ENCODE data around the gene ADAMTSL3.

Gene ADAMTSL3

GRCh38 chr15:83911345-83911744 lies 257.4 kb downstream of the ADAMTSL3 start:
- DNase-seq (ENCODE audit: extremely low spot score), result no peak
- TF ChIP-seq FOXK2 (IDR thresholded peaks at IDR 0.05) (no peak), SP1 (IDR thresholded peaks at IDR 0.05) (no peak), CTBP1 (IDR thresholded peaks at IDR 0.05; ENCODE audit: borderline replicate concordance) (no peak), LEF1 (IDR thresholded peaks at IDR 0.05; ENCODE audit: borderline replicate concordance) (no peak), FOXA1 (IDR thresholded peaks at IDR 0.05) (no peak)
- POLR2A ChIA-PET, result no interaction called here
- CTCF ChIA-PET, result no interaction called here

- no peak for DNase-seq (ENCODE audit: extremely low spot score)
- POLR2A ChIA-PET, result no interaction called here
- no peak for TF ChIP-seq FOXM1 (IDR thresholded peaks at IDR 0.05; ENCODE audit: borderline replicate concordance)
- TF ChIP-seq BHLHE40 (IDR thresholded peaks at IDR 0.05; ENCODE audit: borderline replicate concordance), result no peak
- TF ChIP-seq CTBP1 (IDR thresholded peaks at IDR 0.05; ENCODE audit: borderline replicate concordance), result no peak
- no peak for TF ChIP-seq FOXK2 (IDR thresholded peaks at IDR 0.05)
- TF ChIP-seq SP1 (IDR thresholded peaks at IDR 0.05), result no peak
- TF ChIP-seq SUZ12 (IDR thresholded peaks at IDR 0.05), result no peak
- no peak for TF ChIP-seq ELF4 (IDR thresholded peaks at IDR 0.05)
- TF ChIP-seq FOXA1 (IDR thresholded peaks at IDR 0.05), result no peak
- no peak for TF ChIP-seq HDGF (IDR thresholded peaks at IDR 0.05; ENCODE audit: borderline replicate concordance)
- TF ChIP-seq TARDBP (IDR thresholded peaks at IDR 0.05), result no peak
- TF ChIP-seq PKNOX1 (IDR thresholded peaks at IDR 0.05), result no peak
- no peak for TF ChIP-seq ARNT (IDR thresholded peaks at IDR 0.05)
- TF ChIP-seq LEF1 (IDR thresholded peaks at IDR 0.05; ENCODE audit: borderline replicate concordance), result no peak
- no peak for TF ChIP-seq ZNF384 (IDR thresholded peaks at IDR 0.05)
- no peak for TF ChIP-seq L3MBTL2 (conservative IDR thresholded peaks at IDR 0.05)
- no peak for TF ChIP-seq NFRKB (IDR thresholded peaks at IDR 0.05)
- CTCF ChIA-PET, result no interaction called here
Observed at GRCh38 chr15:83912343-83912742, 258.4 kb downstream of the ADAMTSL3 start.

- POLR2A ChIA-PET, result no interaction called here
Observed at GRCh38 chr15:83913034-83913632, 259.2 kb downstream of the ADAMTSL3 start.

GRCh38 chr15:83914906-83915305 lies 261.0 kb downstream of the ADAMTSL3 start:
- ChIA-PET CTCF (interaction anchor here (0.6 kb wide), 1 partner anchor 1590 kb away, joined by 3 read pairs; no protein-coding TSS in a partner anchor), POLR2A (no interaction called here)
- no peak for DNase-seq (ENCODE audit: extremely low spot score)
- TF ChIP-seq SP1 (IDR thresholded peaks at IDR 0.05), result no peak
- no peak for TF ChIP-seq NFRKB (IDR thresholded peaks at IDR 0.05)
- TF ChIP-seq TARDBP (IDR thresholded peaks at IDR 0.05), result no peak
- TF ChIP-seq ZNF384 (IDR thresholded peaks at IDR 0.05), result no peak
- TF ChIP-seq HDGF (IDR thresholded peaks at IDR 0.05; ENCODE audit: borderline replicate concordance), result no peak
- TF ChIP-seq FOXK2 (IDR thresholded peaks at IDR 0.05), result no peak
- TF ChIP-seq FOXA1 (IDR thresholded peaks at IDR 0.05), result no peak
- TF ChIP-seq SUZ12 (IDR thresholded peaks at IDR 0.05), result no peak
- TF ChIP-seq L3MBTL2 (conservative IDR thresholded peaks at IDR 0.05), result no peak
- no peak for TF ChIP-seq PKNOX1 (IDR thresholded peaks at IDR 0.05)
- TF ChIP-seq LEF1 (IDR thresholded peaks at IDR 0.05; ENCODE audit: borderline replicate concordance), result no peak
- no peak for TF ChIP-seq BHLHE40 (IDR thresholded peaks at IDR 0.05; ENCODE audit: borderline replicate concordance)
- no peak for TF ChIP-seq CTBP1 (IDR thresholded peaks at IDR 0.05; ENCODE audit: borderline replicate concordance)
- no peak for TF ChIP-seq ARNT (IDR thresholded peaks at IDR 0.05)
- TF ChIP-seq FOXM1 (IDR thresholded peaks at IDR 0.05; ENCODE audit: borderline replicate concordance), result no peak
- no peak for TF ChIP-seq ELF4 (IDR thresholded peaks at IDR 0.05)

More at GRCh38 chr15:83913034-83913632, 259.2 kb downstream of the ADAMTSL3 start:
- DNase-seq (ENCODE audit: extremely low spot score), result no peak
- TF ChIP-seq TARDBP (IDR thresholded peaks at IDR 0.05) (no peak), FOXA1 (IDR thresholded peaks at IDR 0.05) (no peak), SP1 (IDR thresholded peaks at IDR 0.05) (no peak), BHLHE40 (IDR thresholded peaks at IDR 0.05; ENCODE audit: borderline replicate concordance) (no peak), NFRKB (IDR thresholded peaks at IDR 0.05) (no peak), ARNT (IDR thresholded peaks at IDR 0.05) (no peak), CTBP1 (IDR thresholded peaks at IDR 0.05; ENCODE audit: borderline replicate concordance) (no peak), ELF4 (IDR thresholded peaks at IDR 0.05) (no peak), SUZ12 (IDR thresholded peaks at IDR 0.05) (no peak), HDGF (IDR thresholded peaks at IDR 0.05; ENCODE audit: borderline replicate concordance) (no peak), ZNF384 (IDR thresholded peaks at IDR 0.05) (no peak), L3MBTL2 (conservative IDR thresholded peaks at IDR 0.05) (no peak)
- CTCF ChIA-PET, result no interaction called here

GRCh38 chr15:83917432-83917831 lies 263.5 kb downstream of the ADAMTSL3 start:
- POLR2A ChIA-PET, result no interaction called here
- TF ChIP-seq CTBP1 (IDR thresholded peaks at IDR 0.05; ENCODE audit: borderline replicate concordance) (no peak), ZNF384 (IDR thresholded peaks at IDR 0.05) (no peak), FOXM1 (IDR thresholded peaks at IDR 0.05; ENCODE audit: borderline replicate concordance) (no peak), PKNOX1 (IDR thresholded peaks at IDR 0.05) (no peak), HDGF (IDR thresholded peaks at IDR 0.05; ENCODE audit: borderline replicate concordance) (no peak), FOXA1 (IDR thresholded peaks at IDR 0.05) (no peak)
- CTCF ChIA-PET, result no interaction called here
- DNase-seq (ENCODE audit: extremely low spot score), result no peak

- ChIA-PET CTCF (no interaction called here), POLR2A (no interaction called here)
- TF ChIP-seq FOXK2 (IDR thresholded peaks at IDR 0.05) (no peak), PKNOX1 (IDR thresholded peaks at IDR 0.05) (no peak), HDGF (IDR thresholded peaks at IDR 0.05; ENCODE audit: borderline replicate concordance) (no peak), ARNT (IDR thresholded peaks at IDR 0.05) (no peak), L3MBTL2 (conservative IDR thresholded peaks at IDR 0.05) (no peak), LEF1 (IDR thresholded peaks at IDR 0.05; ENCODE audit: borderline replicate concordance) (no peak), SP1 (IDR thresholded peaks at IDR 0.05) (no peak), SUZ12 (IDR thresholded peaks at IDR 0.05) (no peak), TARDBP (IDR thresholded peaks at IDR 0.05) (no peak), BHLHE40 (IDR thresholded peaks at IDR 0.05; ENCODE audit: borderline replicate concordance) (no peak), CTBP1 (IDR thresholded peaks at IDR 0.05; ENCODE audit: borderline replicate concordance) (no peak), ZNF384 (IDR thresholded peaks at IDR 0.05) (no peak), FOXM1 (IDR thresholded peaks at IDR 0.05; ENCODE audit: borderline replicate concordance) (no peak), NFRKB (IDR thresholded peaks at IDR 0.05) (no peak), ELF4 (IDR thresholded peaks at IDR 0.05) (no peak)
- no peak for DNase-seq (ENCODE audit: extremely low spot score)
Observed at GRCh38 chr15:83918011-83918410, 264.1 kb downstream of the ADAMTSL3 start.

Data from HEK293T (cell line).